ENCODE results near the gene C22orf31.

GRCh38 chr22:29072979-29073617, 11.5 kb upstream of the C22orf31 start, which contains the start of gene KREMEN1:
- TF ChIP-seq CTCF (IDR thresholded peaks at IDR 0.05) = no peak
- no peak for TF ChIP-seq CHD2 (IDR thresholded peaks at IDR 0.05; ENCODE audit: low read length, partially characterized antibody)
- TF ChIP-seq ZSCAN20 (CRISPR knock-in tag; IDR thresholded peaks at IDR 0.05) = no peak
- no peak for TF ChIP-seq EP300 (IDR thresholded peaks at IDR 0.05)
- no peak for TF ChIP-seq POLR2A (IDR thresholded peaks at IDR 0.05; ENCODE audit: low read length)
- no peak for TF ChIP-seq RFX5 (IDR thresholded peaks at IDR 0.05)
- no peak for TF ChIP-seq PHF8 (IDR thresholded peaks at IDR 0.05; ENCODE audit: borderline replicate concordance, low read depth)
- no peak for TF ChIP-seq ZFP36 (IDR thresholded peaks at IDR 0.05; ENCODE audit: borderline replicate concordance, partially characterized antibody)
- no peak for TF ChIP-seq PBX3 (IDR thresholded peaks at IDR 0.05)
- TF ChIP-seq CHD4 (IDR thresholded peaks at IDR 0.05; ENCODE audit: borderline replicate concordance) = no peak
- TF ChIP-seq REST (IDR thresholded peaks at IDR 0.05) = no peak
- no peak for TF ChIP-seq KDM5A (IDR thresholded peaks at IDR 0.05)

Measured in A549 (cell line).